Measurements from ENCODE around the gene CCL27.

- TF ChIP-seq CTCF (IDR thresholded peaks at IDR 0.05), result no peak
- no peak for TF ChIP-seq NFYB (CRISPR knock-in tag; conservative IDR thresholded peaks at IDR 0.05; ENCODE audit: low read depth)
- no peak for TF ChIP-seq ESRRA (CRISPR knock-in tag; IDR thresholded peaks at IDR 0.05; ENCODE audit: borderline replicate concordance)
- TF ChIP-seq ATF6 (CRISPR knock-in tag; IDR thresholded peaks at IDR 0.05), result no peak
- no peak for TF ChIP-seq ATF3 (CRISPR knock-in tag; conservative IDR thresholded peaks at IDR 0.05)
- TF ChIP-seq FOXP4 (CRISPR knock-in tag; IDR thresholded peaks at IDR 0.05), result no peak
Measured at GRCh38 chr9:34707130-34707529, 44.7 kb upstream of the CCL27 start.
